Stimulated activated CD8-positive, alpha-beta memory T cell treated with anti-CD3 and anti-CD28 coated beads, Interleukin-7, amount 100 ng/mL, for 48 hours (primary cell): ENCODE data around the gene EMX2.
A peak's percentile ranks its signal among the peaks of the same experiment; 100 is the strongest.

Experiments used
- DNase-seq, 2 donors: peaks; one replicate each; pipeline ENCODE4 v3.0.0-alpha.2; 2020; ENCODE audit warnings: low read depth in 1 of 2; ENCODE audit errors: extremely low read depth in 1 of 2

EMX2 gene

GRCh38 chr10:117543225-117544003 is 868 bp downstream of the EMX2 start:
- DNase-seq: peak in 1 of 2 donors; percentile 14

DNA sequence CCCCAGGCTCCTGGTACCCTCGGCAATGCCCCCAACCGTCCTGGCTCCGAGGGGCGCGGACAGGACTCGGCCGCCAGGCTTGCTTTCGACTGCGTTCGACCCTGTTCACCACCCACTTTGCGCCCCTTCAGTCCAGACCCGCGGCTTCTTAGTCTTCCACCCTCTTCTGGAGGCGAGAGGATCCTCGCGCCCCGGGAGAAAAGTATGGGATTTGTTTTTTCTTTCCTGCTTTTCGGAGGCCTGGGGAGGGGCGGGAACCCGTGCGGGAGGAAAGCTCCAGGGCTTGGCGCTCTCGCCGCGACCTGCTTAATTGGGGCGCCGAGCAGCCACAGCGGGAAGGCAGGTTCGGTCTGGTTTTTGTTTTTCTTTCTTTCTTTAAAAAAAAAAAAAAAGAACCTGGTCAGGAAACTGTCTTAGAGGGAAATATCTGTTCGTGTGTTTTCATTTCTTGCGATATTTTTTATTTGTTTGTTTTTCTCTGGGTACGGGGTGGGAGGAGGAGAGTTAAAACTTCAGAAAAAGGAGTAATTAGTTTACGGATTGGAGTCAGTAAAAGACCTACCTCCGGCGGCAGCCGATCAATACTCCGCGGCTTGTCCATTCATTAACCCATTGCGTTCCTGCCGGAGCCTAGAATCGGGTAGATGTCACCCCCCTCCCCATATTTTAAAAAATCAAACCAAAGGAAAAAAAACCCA is 1.6 kb downstream of the EMX2 start:
- no peak for DNase-seq

- DNase-seq: no peak
Observed at GRCh38 chr10:117544711-117545140, 2.2 kb downstream of the EMX2 start.

DNA sequence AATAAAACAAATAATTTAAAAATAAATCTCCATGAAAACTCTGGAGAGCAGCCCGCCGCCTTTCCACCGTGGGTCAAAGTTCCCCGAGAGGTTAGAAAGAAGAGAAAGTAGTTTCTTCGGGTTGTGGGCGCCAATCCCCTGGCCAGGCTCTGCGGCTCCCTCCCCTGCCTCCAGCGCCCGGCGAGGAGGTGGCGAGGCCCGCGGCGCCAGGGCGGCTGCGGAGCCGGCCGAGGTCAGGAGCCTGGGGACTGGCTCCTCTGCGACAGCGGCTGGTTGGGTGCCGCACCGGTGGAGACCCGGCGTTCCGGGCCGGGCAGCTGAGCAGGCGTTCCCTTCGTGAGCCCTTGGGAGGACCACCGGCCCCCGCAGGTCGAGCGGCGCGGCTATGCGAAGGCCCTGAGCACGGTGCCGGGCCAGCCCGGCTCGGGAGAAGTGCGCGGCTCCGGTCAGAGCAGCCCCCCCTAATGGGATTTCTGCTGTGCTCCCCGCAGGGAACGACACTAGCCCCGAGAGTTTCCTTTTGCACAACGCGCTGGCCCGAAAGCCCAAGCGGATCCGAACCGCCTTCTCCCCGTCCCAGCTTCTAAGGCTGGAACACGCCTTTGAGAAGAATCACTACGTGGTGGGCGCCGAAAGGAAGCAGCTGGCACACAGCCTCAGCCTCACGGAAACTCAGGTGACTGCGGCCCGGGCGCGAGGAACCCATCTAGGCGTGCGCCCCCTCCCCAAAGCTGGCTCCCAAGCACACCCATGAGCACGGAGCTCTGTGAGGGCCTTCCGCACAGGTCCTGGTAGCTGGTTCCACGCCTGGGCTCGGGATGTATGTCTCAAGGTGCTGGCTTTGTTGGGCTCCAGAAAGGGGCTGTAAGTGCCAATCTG is 2.8 kb downstream of the EMX2 start:
- no peak for DNase-seq

- DNase-seq: no peak
Observed at GRCh38 chr10:117546020-117546580, 3.6 kb downstream of the EMX2 start.

DNA sequence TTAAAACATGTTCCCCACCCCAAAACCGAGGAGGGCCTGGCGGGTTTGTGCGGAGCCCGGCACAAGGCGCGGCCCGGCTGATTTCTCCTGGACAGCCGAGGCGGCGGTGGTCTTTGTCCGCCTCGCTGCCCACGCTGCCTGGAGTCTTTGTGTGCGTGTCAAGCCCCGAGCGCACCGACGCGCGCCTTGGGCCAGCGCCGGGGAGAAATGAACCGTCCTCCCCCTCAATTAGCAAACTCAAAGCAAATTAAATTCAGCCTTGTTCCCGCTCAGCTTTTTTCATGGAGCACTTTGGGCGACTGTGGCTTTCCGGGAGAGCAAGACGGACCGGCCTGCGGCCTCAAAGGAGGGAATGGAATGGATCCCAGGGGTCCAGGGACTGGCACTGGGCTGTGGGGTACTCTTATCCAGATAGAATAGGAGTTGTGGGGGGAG is 4.1 kb downstream of the EMX2 start:
- no peak for DNase-seq

DNA sequence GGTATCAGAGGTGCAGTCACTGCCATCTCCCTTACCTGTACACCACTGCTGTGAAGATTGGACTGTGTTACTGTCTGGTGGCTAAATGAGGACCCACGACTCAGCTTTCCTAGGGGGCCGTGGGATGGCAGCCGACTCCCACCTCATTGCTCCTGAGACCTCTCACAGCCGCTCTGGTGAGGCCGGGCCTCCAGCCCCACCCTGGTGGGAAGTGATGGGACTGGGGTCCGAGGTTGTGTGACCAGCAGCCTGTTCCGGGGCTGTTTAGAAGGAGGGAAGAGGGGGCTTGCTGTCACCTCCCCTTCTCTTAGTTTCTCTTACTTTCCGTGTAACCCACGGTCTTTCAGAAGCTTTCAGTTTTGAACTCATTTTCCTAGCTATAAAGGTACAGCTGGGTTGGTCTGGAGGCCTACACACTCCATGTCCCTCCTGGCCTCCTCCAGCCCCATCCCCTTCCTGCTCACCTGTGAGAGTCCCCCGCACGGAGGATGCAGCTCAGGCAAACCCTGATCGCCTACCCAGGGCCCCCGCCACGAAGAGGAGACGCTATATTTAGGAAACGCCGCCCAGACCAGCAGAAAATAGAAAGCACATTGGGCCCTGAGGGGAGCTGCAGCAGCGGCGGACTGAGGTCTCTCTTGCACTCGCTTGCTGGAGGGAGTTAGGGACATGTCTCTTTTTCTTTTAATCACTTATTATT is 4.6 kb downstream of the EMX2 start:
- no peak for DNase-seq

DNA sequence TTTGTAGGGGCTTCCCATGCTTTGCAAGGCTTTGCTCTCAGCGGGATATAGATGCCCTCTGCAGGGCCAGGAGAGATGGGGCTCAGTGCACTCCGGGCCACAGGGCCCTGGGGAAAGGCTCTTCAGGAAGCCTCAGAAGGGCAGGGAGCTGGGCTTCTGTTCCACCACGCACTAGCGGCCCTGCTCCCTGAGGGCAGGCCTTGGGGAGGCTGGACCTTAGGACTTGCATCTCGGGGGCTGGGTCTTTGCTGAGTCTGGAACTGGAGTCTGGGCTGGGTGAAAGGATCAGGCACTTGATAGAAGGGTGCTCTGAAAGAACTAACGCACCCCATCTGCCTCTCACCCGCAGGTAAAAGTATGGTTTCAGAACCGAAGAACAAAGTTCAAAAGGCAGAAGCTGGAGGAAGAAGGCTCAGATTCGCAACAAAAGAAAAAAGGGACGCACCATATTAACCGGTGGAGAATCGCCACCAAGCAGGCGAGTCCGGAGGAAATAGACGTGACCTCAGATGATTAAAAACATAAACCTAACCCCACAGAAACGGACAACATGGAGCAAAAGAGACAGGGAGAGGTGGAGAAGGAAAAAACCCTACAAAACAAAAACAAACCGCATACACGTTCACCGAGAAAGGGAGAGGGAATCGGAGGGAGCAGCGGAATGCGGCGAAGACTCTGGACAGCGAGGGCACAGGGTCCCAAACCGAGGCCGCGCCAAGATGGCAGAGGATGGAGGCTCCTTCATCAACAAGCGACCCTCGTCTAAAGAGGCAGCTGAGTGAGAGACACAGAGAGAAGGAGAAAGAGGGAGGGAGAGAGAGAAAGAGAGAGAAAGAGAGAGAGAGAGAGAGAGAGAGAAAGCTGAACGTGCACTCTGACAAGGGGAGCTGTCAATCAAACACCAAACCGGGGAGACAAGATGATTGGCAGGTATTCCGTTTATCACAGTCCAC is 5.4 kb downstream of the EMX2 start:
- DNase-seq: no peak

- DNase-seq: no peak
Observed at GRCh38 chr10:117549100-117549585, 6.6 kb downstream of the EMX2 start.

- no peak for DNase-seq
Observed at GRCh38 chr10:117550076-117550475, 7.5 kb downstream of the EMX2 start.

- DNase-seq: no peak
Observed at GRCh38 chr10:117550599-117551329, 8.2 kb downstream of the EMX2 start.

- DNase-seq: no peak
Observed at GRCh38 chr10:117551330-117552155, 9.0 kb downstream of the EMX2 start.

DNA sequence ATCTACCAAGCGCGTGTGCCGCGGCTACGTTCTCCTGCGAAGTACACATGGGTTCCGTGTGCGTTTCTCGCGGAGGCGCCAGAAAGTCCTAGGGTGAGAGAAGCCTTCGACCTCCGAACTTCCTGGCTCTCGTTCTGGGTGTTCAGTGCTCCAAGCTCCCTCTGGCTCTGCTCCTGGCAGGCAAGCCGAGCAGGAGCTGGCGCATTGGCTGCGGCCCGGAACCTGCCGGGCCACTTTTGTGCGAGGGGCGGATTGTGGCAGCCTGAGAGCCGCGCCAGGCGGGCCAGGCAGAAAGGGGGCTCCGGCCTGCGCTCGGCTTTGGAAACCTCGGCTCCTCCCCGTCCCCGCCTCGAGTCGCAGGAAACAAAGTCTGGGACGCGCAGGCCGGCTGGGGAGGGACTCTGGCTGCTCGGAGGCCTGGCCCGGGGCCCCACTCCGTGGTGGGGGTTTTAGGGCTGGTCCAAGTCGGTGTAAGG is 9.6 kb downstream of the EMX2 start:
- no peak for DNase-seq

- no peak for DNase-seq
Observed at GRCh38 chr10:117552701-117553141, 10.2 kb downstream of the EMX2 start.

DNA sequence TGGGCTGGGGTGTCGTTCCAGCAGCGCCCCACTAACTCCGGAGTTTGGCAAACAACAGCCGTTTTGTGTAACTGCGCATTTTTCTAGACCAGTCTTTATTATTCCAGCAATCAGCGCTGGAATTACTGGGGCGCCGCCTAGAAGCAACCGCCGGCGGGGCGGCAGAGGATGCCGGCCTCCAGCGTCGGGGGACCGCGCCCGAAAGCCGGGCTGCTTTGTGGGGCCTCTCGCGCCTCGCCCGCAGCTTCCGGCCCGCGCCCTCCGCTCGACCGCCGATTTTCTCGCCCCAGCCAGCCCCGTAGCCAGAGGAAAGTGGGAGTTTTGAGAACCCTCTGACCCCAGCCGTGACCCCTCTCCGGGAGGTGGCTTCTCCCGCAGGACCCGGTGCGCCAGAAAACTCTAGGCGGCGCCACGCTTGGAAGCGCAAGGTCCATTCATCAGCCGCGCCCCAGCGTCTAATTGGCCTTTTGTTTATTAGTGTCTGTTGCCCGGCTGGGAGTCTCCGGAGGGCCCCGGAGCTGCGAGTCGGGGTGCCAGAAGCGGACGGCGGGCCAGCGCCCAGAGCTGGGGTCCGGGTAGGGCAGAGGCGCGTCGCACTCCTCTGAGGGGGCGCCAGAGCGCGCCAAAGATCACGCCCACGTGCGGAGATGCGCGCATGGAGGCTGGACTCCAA is 10.7 kb downstream of the EMX2 start:
- DNase-seq: no peak

DNA sequence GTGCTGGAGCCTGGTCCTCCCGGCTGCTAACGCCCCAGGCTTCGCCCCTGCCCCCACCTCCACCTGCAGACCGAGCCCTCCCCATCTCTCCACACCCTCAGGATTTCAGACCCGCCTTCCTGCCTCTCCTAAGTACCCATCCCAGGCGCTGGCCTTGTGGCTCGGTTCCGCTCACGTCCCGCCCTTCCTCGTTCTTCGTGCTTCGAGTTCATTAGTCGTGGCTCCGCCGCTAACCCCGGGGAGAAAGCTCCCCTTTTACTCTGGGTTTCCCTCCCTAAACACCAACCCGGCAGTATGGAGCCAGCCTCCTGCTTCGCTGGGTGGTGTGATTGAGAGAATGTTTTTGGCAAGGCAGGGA is 11.2 kb downstream of the EMX2 start:
- no peak for DNase-seq

GRCh38 chr10:117554241-117554814 is 11.8 kb downstream of the EMX2 start:
- DNase-seq: no peak
